SKM-1 (cell line): Measurements from ENCODE around the gene OR51B6.
"Not testable (repeated sequence)": the region's sequence is repeated elsewhere in the genome, so short reads cannot be mapped to it uniquely, and the experiment has no call there.

Experiments used
- DNase-seq: peaks from one replicate; lab custom pipeline; 2025; ENCODE audit not compliant: unreplicated experiment; lab: John Stamatoyannopoulos, UW

The OR51B6 gene

GRCh38 chr11:5351208-5351607, at the start of gene OR51B6:
Gene OR51B6, plus strand, starts transcription at chr11:5351508. Its CDS starts 0 bp downstream, at chr11:5351508.
- DNase-seq: no peak

GRCh38 chr11:5301846-5302245, 49.5 kb upstream of the OR51B6 start, which contains the start of gene OR51B4:
Gene OR51B4, minus strand, starts transcription at chr11:5301946. Its CDS starts 0 bp downstream, at chr11:5301946.
- DNase-seq: no peak

- DNase-seq: no peak
Observed at GRCh38 chr11:5303626-5304025, 47.7 kb upstream of the OR51B6 start.

GRCh38 chr11:5304046-5304445, 47.3 kb upstream of the OR51B6 start:
- DNase-seq: no peak

GRCh38 chr11:5307256-5308019, 43.9 kb upstream of the OR51B6 start:
- no peak for DNase-seq

GRCh38 chr11:5310423-5310822, 40.9 kb upstream of the OR51B6 start:
- DNase-seq: no peak

GRCh38 chr11:5313326-5314023, 37.8 kb upstream of the OR51B6 start:
- not testable (repeated sequence) for DNase-seq

- DNase-seq: no peak
Observed at GRCh38 chr11:5317292-5317691, 34.0 kb upstream of the OR51B6 start.

- DNase-seq: no peak
Observed at GRCh38 chr11:5324197-5324596, 27.1 kb upstream of the OR51B6 start, which contains the start of gene OR51B2. Gene OR51B2, minus strand, starts transcription at chr11:5324297. Its CDS starts 0 bp downstream, at chr11:5324297.

GRCh38 chr11:5335170-5335569, 16.1 kb upstream of the OR51B6 start:
- DNase-seq: no peak

- DNase-seq: no peak
Observed at GRCh38 chr11:5336331-5336730, 15.0 kb upstream of the OR51B6 start.

- DNase-seq: not testable (repeated sequence)
Observed at GRCh38 chr11:5337253-5337652, 14.1 kb upstream of the OR51B6 start.

GRCh38 chr11:5339771-5340322, 11.5 kb upstream of the OR51B6 start:
- DNase-seq: no peak

GRCh38 chr11:5343474-5344335, 7.6 kb upstream of the OR51B6 start, which contains the start of gene OR51B5:
Gene OR51B5, minus strand, starts transcription at chr11:5343524. Its CDS starts 0 bp downstream, at chr11:5343524.
- no peak for DNase-seq

- no peak for DNase-seq
Observed at GRCh38 chr11:5345831-5346230, 5.5 kb upstream of the OR51B6 start.

- DNase-seq: no peak
Observed at GRCh38 chr11:5348551-5349194, 2.6 kb upstream of the OR51B6 start.

- no peak for DNase-seq
Observed at GRCh38 chr11:5349550-5349949, 1.8 kb upstream of the OR51B6 start.

- not testable (repeated sequence) for DNase-seq
Observed at GRCh38 chr11:5356031-5356430, 4.7 kb downstream of the OR51B6 start.

GRCh38 chr11:5362017-5362625, 10.8 kb downstream of the OR51B6 start:
- DNase-seq: no peak

- no peak for DNase-seq
Observed at GRCh38 chr11:5363679-5364078, 12.4 kb downstream of the OR51B6 start.
